Forelimb muscle (tissue), 1 donor: ENCODE results near the gene NLK. TPM values are rescaled to one million over a fixed set of nuclear protein-coding genes. Genes with fewer than 3 reads are reported as not detected.

Source experiments
- DNase-seq: peaks from one replicate; pipeline ENCODE4 v3.0.0-alpha.2; 2013; ENCODE audit warnings: low read depth
- polyA plus RNA-seq: library from polyadenylated mRNA; unstranded; fragments of 120-200 nt; gene quantifications from one replicate; pipeline ENCODE4 v1.2.1, GENCODE V29; 2013; ENCODE audit not compliant: insufficient read length

NLK gene
- polyA plus RNA-seq, 1 donor = 8.4 TPM

DNA sequence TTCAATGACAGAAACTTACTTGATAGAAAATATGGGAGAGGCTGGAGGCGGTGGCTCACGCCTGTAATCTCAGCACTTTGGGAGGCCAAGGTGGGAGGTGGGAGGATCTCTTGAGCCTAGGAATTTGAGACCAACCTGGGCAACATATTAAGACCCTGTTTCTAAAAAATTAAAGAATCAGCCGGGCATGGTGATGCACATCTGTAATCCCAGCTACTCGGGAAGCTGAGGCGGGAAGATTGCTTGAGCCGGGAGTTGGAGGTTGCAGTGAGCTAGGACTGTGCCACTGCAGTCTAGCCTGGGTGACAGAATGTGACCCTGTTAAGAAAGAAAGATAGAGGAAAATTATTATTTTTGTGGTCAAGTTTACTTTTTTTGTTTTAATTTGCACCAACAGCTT lies 2.1 kb upstream of the NLK start:
- no peak for DNase-seq

DNA sequence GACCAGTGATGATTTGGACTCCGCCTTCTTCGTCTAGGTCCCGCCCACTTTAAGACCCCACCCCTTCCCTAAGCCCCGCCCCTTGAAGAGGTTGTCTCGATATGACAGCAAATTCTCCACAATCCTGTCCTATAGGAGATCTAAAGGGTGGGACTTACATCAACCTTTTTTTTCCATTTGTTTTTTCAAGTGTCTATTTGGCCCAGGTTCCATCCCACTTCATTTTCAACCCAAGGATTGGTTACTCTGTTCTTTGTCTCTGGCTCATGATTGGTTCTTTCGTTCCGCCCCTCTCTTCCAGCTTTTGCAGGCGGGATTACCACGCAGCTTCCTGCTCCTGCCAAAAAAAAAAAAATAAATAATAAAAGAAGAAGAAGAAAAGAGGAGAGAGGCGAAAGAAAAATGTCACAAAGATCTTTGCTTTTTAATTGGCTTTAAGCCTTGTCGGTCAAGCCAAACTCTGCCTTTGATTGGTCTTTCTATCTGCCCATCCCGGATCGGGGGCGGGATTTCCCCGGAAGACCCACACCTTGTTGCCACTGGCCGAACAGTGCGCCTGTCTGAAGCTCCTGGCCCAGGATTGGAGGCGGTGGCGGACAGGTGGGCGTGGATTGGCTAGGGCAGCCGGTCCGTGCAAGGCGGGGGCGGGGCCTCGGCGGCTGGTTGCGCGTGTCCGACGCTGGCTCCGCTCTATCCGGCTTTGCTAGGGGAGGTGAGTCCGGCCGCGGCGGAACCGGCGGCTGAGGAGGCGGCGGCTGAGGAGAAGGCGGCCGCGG lies 1.2 kb upstream of the NLK start:
- DNase-seq = peak; percentile 96

DNA sequence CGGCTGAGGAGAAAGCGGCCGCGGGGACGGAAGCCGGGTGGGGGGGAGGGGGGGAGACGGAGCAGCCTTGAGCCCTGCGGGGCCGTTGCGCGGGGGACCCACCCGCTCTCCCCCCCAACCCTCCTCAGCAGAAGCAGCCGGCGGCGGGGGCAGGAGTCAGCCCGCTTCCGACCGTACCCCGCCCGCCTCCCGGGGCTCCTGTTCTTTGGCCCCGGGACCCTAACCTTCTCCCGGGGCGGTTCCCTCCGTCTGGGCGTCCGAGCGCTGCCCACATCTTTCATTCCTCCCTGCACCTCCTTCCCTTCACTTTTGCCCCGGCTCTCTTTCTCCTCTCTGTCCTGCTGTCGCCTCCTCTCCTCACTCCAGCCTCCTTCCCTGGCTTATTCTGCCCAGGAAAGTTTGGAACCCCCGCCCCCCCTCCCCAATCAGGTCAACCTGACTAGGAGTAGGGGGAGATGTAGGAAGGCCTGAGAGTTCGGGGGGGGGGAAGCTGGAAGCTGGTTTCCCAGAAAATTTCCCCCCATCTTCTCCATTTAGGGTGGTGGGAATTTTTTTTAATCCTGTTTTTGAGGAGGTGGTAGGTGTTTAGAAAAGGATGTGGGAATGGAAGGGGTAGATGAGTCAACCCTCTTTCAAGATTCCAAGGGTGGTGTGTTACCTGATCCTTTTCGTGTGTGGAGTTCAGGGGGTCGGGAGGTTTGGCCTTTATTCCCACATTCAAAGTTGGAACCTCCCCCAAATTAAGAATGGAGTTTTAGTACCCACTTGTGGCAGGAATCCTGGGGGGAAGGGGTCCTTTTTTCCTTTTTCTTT lies 427 bp upstream of the NLK start:
- no peak for DNase-seq

GRCh38 chr17:28042721-28043291 lies 329 bp downstream of the NLK start:
- DNase-seq = no peak

GRCh38 chr17:28043296-28043695 lies 819 bp downstream of the NLK start:
- DNase-seq = no peak

- no peak for DNase-seq
These were observed 1.3 kb downstream of the NLK start for GRCh38 chr17:28043741-28044140.

DNA sequence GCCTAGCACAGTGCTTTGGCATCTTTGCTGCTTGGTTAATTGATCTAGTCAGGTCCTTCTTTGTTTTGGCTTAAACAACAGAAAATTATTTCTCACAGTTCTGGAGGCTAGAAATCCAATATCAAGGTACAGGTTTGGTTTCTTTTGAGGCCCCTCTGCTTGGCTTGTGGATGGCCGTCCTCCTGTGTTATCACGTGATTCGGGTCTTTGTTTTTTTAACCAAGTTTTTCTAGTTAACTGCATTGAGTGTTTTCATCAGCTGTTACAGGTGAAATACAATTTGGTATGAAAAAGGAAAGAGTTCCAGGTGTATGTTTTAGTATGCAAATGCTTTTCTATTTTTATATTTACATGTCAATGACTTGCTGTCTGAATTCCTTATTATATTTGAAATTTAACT lies 2.8 kb downstream of the NLK start:
- no peak for DNase-seq

GRCh38 chr17:28046034-28046825 lies 3.8 kb downstream of the NLK start:
- DNase-seq = no peak

- no peak for DNase-seq
These were observed 5.3 kb downstream of the NLK start for GRCh38 chr17:28047806-28048205.

DNA sequence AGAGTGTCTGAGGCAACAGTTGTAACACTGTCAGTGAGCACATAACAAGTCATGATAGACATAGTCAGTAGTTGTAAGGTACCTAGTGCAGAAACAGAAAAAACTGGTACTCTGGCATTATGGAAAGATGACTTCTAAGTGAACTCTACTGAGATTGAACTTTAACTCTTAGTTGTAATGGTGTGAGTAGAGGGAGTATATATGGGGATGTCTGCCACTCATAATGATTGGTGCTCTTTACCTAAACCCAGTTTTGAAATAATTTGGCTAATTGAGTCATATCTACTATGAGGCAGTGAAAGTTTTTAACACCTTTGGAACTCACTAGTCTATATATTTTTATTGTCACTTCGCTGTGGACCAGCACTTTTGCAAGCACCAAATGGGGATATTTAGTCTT lies 6.6 kb downstream of the NLK start:
- DNase-seq = no peak

DNA sequence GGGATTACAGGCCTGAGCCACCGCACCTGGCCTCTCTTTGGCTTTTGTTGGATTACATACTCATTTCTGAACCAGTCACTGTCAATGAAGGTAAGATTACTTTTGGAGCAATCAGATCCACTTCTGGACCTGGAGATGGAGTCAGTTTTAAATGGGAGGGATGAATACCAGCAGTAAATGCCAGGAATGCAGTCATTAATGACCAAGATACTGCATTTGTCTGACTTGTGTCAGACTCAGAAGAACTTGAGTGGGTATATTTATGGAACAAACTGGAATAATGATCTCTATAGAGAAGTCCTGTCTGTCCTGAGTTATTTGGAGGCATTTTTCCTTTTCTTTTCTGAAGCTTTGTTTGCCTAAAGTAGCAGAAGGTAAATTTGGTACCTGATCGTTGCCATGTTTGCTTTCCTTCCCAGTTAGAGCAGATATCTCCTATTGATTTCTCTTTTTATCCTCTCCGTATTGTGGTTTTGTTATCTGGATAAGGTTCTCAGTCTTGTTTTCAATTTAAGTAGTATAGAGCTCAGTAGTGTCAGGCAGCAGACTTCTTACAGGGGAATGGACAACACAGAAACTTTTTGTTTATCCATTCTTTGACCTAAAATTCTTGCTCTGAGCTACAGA lies 10.7 kb downstream of the NLK start:
- no peak for DNase-seq

DNA sequence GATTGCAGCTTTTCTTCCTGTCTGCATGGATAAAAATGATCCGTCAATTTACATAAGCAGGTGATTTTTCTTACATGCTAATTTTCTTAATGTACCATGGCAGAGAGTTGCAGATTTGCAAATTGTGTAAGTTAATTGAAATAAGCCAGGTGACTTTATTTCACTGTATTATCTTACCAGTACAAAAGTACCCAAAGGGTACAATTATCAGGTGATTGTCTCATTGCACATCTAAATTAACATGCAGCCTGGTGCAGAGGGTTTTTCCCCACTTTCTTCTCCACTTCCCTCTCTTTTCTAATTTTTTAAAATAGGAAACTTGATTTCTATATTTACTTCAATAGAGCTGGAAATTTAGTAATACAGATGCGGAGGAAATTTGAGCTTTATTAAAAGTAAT lies 11.2 kb downstream of the NLK start:
- no peak for DNase-seq

DNA sequence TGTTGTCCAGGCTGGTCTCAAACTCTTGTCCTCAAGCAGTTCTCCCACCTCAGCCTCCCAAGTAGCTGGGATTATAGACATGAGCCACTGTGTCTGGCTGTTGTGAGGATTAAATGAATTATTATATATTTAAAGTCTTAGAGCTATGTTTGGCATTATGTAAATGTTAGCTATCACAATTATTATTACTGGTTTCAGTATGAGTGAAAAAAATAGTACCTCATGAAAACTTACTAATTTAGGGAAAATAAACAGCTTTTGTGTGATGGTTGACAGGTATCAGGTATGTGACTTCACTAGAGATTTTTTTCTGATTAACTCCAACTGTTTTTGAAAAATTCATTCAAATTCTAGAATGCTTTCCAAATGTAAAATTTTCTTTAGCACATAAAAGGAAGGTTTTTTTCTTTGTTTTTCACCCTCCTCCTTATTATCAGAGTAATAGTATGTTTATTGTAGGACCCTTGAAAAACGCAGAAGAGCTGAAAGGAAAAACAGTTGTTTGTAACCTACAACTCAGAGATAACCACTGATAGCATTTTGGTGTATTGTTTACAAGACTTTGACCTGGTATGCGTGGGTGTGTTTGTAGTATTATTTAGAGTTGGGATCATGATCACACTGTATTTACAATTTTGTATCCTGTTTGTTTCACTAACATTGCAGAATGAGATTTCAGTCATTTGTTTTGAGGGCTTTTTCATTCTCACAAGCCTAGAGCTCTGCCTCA lies 13.2 kb downstream of the NLK start:
- no peak for DNase-seq

DNA sequence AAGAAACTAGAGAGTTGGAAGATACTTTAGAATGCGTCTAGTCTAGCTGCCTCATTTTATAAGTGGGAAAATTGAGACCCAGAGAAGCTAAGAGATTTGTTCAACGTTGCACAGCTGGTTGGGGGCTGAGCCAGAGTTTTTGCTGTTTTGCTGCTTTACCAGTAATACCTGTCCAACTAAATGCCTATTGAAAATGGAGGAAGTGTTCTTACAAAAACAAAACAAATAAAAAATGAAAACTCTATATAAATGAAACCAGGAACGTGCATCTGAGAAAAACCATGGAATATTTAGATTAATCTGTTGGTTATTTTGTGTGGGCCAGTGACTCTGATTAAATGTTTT lies 13.8 kb downstream of the NLK start:
- no peak for DNase-seq

GRCh38 chr17:28057731-28058246 lies 15.3 kb downstream of the NLK start:
- no peak for DNase-seq

- no peak for DNase-seq
These were observed 17.2 kb downstream of the NLK start for GRCh38 chr17:28059675-28060074.

- no peak for DNase-seq
These were observed 23.2 kb downstream of the NLK start for GRCh38 chr17:28065706-28066105.

DNA sequence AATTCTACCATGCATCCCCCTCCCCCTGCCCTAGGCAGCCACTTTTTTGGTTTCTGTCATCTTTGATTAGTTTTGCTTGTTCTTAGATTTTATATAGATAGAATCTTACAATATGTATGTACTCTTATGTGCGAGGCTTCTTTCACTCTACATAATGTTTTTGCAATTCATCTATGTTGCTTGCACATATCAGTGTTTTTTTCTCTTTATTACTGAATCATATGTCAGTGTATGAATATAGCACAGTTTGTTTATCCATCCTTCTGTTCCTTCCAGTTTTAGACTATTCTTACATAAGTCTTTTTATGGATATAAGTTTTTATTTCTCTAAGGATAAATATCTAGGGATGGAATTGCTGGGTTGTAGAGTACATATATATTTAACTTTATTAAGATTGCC lies 26.6 kb downstream of the NLK start:
- no peak for DNase-seq

DNA sequence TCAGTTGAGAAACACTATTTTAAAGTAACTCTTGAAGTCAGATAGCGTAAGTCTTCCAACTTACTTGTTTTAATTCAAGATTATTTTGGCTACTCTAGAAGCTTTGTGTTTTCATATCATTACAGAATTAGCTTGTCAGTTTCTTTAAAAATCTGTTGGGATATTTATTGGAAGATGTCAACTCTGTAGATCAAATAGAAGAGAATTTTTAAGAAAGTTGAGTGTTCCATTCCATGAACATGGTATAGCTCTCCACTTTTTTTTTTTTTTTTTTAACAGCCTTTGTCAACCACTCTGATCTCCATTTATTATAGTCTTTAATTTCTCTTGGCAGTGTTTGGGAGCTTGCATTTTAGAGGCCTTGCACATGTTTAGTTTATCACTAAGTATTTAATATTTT lies 28.7 kb downstream of the NLK start:
- DNase-seq = no peak

- DNase-seq = no peak
These were observed 29.6 kb downstream of the NLK start for GRCh38 chr17:28071891-28072606.
